ENCODE data around the gene CA12. TPM values are rescaled to one million over a fixed set of nuclear protein-coding genes. Genes with fewer than 3 reads are reported as not detected.

The CA12 gene
- total RNA-seq = 7.3 and 7.4 TPM in 2 replicates

DNA sequence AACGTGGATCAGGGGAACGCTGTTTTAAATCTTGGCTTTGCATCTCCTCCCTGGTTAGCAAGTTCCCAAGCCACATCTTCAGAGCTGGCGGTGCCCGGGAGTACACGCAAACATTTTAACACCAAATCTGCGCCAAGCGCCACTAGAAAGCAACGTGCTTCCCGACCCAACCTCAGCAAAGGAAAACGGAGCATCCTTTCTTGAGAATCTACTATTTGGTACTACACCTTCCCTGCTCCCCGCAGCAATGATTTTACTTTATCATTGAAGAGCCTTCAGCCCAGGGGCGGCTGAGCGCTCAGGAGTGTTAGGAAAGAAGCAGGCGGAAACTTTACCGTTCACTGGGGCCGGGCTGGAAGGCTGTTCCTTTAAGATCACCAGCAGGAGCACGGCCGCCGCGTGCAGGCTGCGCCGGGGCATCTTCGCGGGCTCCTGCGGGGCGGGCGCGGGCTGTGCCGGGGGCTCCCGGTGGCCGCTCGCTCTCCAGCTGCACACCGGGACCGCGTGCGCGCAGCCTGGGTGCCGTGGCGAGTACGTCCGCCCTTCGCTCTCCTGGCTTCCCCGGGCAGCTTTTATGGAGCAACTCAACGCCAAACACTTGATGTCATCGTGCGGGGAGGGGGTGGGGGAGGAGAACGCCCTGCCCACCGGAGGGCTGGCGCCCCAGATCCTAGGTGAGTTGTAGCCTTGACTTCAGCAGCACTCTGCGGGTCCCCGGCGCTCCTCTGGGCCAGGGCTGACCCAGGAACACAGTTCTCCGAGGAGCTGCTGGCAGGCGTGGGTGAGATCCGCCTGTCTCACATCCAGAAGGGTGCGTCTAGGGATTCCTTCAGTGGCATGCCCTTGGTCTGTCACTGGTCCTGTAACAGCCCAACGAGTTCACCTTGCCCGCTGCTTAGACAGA lies at the start of gene CA12:
TSS of gene CA12 (minus strand) at position 546 of the 904 bp plus-strand sequence. CDS start at position 420, 126 bp downstream.

DNA sequence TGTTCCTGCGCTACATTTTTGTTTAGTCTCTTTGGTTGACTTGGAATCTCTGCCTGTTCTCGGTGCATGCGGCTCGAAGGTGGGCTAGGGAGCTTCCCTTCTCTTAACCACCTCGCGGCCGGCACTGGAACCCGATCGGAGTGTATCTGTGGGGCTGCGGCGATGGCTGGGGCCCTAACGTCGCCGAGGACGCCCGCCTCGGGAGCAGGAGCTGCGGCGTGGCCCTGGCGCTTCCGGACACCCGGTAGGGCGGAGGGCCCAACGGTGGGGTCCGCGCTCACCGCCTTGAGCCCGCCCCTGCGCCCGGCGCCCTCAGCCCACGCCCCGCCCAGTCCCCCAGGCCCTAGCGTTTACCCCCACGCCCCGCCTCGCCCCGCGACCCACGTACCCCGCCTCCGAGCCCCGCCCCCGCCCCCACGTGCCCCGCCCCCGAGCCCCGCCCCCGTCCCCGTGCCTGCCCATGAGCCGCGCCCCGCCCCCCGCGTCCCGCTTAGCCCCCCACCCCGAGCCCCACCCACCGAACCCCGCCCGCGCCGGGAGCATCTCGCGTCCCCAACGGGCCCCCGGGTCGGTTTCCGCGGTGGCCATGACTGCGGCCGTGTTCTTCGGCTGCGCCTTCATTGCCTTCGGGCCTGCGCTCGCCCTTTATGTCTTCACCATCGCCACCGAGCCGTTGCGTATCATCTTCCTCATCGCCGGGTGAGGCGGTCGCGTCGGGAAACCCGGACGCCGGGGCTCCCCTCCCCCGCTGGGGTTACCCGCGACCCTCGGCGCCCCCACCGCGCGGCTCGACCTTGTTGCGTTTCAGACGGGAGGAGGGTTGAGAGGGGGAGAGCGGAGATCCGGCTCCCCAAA lies 104.4 kb downstream of the CA12 start, which contains the start of gene APH1B:
TSS of gene APH1B (plus strand) at position 568 of the 855 bp plus-strand sequence. CDS start at position 587, 19 bp downstream.

Other genes with a start within 250 kb of the CA12 start
- gene RPS27L, start 224.4 kb downstream of the CA12 start, total RNA-seq = 68.4 and 112 TPM in 2 replicates
- gene RAB8B, start 192.2 kb downstream of the CA12 start, total RNA-seq = 48.5 and 88.6 TPM in 2 replicates
- gene APH1B, start 104.2 kb downstream of the CA12 start, total RNA-seq = 11.6 and 12.7 TPM in 2 replicates
- 42.0 and 46.2 TPM in 2 replicates for gene USP3, start 122.7 kb upstream of the CA12 start, total RNA-seq
- gene FBXL22, start 215.5 kb upstream of the CA12 start, total RNA-seq = not detected in 2 replicates

Measured in placental pericyte (primary cell).